HG03575 (cell line): ENCODE data around the gene PIGA.
A peak's percentile ranks its signal among the peaks of the same experiment; 100 is the strongest.

ENCODE experiments used
- ATAC-seq: cut with Tn5 transposase; IDR thresholded peaks from one replicate; pipeline ENCODE4 v1.9.1; 2021; ENCODE audit not compliant: unreplicated experiment, insufficient number of reproducible peaks, low FRiP score; ENCODE audit errors: extremely low read depth

The PIGA gene, protein sequence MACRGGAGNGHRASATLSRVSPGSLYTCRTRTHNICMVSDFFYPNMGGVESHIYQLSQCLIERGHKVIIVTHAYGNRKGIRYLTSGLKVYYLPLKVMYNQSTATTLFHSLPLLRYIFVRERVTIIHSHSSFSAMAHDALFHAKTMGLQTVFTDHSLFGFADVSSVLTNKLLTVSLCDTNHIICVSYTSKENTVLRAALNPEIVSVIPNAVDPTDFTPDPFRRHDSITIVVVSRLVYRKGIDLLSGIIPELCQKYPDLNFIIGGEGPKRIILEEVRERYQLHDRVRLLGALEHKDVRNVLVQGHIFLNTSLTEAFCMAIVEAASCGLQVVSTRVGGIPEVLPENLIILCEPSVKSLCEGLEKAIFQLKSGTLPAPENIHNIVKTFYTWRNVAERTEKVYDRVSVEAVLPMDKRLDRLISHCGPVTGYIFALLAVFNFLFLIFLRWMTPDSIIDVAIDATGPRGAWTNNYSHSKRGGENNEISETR

DNA sequence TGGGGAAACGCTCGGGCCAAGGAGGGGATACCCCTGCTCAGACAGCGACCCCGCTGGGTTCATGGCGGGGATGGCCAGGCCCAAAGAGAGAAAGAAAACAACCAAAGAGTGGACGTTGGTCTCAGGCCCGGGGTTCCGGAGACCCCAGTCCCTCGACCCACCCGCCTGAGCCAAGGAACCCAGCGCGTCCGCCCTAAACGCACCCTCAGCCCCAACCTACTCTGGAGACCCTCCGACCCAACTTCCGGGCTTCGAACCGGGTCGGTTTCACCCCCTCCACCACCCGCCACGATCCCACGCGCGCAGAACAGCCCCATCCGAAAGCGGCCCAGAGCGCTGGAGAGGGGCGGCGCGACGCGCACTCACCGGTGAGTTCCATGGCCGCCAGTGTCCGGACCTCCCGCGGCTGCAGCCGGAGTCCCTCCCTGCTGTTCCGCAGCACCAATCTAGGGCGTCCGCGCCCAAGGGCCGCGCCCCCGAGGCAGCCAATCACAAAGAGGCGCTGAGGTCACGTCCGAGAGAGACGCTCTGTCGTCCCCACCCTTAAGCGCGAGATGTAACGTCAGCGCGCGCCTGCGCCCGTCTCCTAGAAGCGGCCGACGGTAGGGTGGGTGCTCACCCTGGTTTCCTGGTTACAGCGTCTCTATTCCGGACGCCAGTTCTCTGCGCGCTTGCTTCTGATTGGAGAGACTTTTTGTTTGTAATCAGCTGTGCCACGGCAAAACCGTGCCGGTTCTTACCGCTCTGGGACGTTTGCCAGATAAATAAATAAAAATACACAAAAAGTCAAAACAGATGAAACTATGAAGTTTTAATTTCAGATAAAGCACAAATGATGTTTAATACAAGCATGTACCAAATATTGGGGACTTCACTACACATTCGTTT, at the start of gene PIGA:
TSS of gene PIGA (minus strand) at position 389 of the 888 bp plus-strand sequence. CDS start 3,593 bp downstream, outside the sequence.
- ATAC-seq = peak; percentile 98

DNA sequence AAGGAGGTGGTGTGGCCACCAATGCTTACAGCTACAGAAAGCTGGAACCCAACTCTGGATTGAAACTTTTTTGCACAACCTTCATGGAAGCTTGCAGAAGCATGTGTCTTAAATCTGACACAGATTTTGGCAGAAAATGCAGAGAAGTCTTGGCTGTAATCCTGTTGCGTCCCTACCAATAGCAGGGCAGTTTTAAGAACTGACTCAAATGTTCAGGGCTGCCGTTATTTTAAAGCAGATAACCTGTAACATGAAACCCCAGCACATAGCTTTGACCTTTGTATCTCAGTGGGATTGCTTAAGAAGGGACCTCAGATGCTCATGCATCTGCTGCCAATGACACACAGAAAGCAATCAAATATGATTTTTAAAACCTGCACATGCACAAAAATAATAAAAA, 49.0 kb upstream of the PIGA start, which contains the start of gene VEGFD:
TSS of gene VEGFD (minus strand) at position 110 of the 400 bp plus-strand sequence. CDS start 467 bp downstream, outside the sequence.
- ATAC-seq = no peak

DNA sequence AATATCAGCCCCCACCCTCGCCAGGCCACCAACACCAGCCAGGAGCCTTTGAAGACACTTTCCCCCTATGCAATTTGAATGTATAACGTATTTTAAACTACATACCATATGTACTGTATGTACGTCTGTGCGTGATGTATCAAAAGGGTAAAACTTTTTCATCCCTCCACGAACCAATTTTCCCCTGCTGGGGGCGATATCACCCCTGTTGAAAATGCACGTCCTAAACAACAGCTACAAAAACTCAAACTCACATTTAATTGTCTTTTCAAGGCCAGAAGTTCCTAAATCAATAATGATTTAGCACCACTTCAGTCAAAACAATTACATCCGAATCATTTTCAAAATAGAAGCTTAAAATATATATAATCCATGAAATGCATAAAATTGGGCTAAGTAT, 47.5 kb upstream of the PIGA start:
- no peak for ATAC-seq

DNA sequence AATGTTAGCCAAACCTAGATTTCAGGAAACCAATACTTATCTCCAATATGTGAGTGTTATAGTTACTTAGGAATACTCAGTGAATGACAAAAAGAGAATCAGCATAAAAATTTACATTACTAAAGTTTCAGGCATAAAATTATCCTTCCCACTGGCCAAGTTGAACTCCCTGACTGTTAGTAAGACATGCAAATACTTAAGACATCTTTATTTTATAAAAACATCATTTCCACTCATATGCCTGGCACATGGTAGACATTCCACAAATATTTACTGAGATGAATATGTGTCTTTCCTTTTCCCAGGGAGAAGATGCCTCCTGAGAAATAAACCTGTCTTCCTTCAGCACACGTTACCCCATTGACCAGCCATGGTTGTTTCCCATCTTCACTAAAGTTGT, 41.6 kb upstream of the PIGA start:
- no peak for ATAC-seq

DNA sequence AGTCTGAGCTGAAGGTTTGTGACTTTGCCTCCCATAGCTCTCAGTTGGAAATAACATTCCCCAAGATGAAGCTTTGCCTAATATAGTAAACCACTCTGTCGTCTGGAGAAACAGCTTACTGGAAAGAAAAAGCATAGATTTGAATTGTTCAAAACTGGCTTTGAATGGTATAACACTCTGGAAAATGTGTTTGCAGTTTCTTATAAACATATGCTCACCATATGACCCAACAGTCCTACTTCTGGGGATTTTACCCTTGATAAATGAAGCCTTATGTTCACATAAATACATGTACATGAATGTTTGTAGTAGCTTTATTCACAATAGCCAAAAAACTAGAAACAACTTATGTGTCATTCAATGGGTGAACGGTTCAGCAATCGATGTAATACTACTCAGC, 38.7 kb upstream of the PIGA start:
- no peak for ATAC-seq

DNA sequence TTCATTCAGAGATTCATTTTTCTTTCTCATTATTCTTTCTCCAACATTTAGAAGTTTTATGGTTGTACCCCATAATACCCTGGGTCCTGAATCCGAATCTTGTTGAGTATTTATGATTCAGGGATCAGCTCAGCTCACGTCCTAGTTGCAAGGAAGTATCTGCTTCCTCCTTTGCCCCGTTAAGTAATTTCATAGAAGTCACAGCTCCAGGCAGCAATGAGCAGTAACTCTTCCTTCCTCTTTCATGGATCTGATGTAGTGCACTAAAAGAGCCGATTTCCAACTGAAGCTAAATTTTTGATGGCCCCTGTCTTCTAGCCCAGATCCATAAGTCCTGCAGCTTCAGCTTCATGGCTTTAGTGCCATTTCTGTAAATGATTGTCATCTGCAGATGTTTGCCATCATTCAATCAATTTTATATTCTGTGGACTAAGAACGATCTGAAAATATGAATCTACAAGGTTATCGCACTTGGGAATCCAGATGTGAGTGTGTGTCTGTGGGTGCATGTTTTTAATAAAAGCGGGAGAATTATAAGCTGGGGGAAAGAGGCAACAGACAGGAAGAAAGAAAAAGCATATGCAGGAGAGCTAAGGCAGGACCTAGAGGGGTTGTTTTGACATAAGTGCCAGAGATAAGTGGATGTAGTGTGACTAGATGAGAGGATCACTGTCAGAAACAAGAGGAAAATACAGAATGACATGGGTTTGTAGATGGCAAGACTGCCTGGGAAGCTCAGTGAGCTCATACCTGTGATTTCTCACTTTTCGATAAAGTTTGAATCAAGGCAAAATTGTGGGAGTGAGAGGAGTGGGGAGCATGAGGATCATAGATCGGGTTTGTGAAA, 31.4 kb upstream of the PIGA start:
- no peak for ATAC-seq

DNA sequence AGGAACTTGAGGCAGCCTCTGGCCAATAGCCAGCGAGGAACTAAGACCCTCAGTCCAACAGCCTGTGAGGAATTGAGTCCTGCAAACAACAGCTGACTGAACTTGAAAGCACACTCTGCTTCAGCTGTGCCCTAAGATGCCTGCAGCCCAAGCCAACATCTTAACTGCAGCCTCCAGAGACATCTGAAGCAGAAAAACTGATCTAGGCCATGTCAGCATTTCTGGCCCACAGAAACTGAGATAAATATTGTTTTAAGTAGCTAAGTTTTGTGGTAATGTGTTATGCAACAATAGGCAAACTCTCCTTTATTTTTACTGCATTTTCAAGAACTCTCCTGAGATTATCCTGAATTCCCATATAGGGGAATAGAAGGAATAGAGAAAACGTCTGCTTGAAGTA, 24.4 kb upstream of the PIGA start:
- ATAC-seq = no peak

DNA sequence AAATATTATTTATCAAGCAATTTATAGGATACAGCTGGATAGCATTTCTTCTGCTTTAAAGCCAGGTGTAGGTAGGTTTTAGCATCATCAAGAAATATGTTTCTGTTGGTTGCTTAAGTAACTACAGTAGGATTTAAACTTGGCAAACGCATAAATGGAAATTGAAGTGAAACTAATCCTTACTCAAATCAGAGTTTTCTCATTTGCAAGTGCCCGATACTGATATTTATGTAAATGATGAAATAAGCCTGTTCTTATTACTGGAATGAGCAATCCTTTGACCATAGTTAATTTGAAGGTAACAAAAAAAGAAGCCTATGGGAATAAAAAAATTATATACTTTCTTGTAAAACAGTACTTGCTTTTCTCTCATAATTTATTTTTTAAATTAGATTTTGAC, 23.2 kb upstream of the PIGA start:
- ATAC-seq = no peak

DNA sequence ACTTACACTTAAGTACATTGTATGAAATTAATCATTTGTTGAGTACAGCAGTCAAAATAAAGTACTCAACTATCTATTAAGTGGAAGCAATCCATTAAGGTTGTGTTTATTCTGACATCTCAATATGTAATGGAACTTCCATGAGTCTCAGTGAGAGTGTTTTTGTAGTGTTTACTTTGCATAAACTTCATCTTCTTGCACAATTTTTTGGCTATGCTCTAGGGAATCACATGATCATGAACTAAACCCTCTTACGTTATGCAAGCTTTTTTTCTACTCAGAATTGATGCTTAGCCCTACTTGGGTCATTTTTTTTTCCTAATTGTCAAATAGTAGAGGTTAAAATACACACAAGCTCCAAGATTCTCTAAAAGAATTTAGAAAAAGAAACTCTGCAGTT, 21.1 kb upstream of the PIGA start:
- ATAC-seq = no peak

DNA sequence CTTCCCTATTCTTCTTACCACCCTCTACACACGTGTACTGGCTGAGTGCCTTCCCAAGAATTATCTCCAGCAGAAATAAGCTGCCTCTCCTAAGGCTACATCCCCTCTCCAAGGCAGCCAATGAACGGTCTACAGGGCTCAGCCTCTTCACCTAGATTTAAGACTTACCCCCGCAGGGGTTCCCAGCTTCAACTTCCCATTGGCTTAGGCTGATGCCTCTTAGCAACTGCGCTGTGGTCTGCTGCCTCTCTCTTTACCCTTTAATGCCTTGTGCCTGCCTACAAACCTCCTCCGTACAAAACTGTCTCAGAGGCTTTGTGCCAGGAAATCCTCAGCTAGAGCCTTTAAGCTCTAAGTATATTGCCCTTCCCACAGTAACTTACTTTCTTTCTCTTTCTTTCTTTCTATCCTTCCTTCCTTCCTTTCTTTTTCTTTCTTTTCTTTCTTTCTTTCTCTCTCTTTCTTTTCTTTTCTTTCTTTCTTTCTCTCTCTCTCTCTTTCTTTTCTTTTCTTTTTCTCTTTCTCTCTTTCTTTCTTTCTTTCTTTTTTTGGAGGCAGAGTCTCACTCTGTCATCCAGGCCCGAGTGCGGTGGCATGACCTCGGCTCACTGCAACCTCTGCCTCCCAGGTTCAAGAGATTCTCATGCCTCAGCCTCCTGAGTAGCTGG, 15.1 kb upstream of the PIGA start:
- ATAC-seq = no peak

DNA sequence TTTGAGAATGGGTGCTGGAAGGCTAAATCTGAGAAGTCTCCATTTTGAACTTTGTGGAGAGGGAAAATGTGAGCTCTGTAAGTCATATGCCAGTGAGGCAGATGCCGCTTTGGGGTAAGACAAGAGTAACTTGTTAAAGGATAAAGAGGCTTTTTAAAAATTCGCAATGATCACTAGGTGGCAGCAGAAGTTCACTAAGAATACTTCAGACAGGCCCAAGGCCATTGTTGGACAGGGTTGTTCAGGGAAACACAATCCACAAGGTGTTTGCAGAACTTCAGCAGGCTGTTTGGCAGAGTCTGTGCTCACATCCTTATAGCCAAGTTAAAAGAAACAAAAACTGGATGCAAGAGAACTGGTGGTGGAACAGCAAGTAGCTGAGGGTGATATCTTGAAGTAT, 13.7 kb upstream of the PIGA start:
- peak; percentile 71 for ATAC-seq

DNA sequence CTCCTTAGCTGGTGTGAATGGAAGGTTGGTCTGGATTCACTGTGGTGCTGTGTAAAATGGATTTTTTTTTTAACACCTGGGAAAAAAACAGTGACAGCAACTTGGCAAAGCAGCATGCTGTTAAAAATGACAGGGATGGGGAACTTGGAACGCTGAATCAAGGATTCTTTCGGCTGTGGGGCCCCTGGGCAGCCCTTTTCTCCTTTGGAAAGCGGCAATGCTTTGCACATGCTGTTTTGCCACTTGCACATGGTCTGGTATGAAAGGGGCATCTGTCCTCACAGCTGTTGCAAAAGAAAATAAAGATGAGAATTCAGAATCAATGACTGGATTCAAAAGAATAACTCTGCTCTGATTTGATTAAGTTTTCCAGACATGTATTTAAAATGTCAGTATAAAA, 10.7 kb upstream of the PIGA start:
- ATAC-seq = no peak

DNA sequence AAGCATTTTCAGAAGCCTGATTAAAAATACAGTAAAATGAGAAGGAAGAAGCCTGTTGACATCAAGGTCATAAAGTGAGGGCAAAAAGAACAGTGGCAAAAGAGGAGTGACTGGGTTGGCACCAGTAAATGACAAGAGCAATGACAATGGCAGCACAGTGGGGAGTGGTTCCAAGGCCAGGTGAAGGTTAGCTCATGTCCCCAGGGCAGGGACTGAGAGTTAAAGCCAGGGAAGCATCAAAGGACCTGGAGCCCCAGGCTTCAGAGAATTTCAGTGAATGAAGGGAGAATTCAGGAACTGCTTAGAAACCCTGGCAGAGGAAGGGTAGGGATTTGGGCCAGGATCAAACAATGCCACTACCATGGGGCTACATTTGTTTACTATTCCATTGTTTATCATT, 8.8 kb upstream of the PIGA start:
- no peak for ATAC-seq

DNA sequence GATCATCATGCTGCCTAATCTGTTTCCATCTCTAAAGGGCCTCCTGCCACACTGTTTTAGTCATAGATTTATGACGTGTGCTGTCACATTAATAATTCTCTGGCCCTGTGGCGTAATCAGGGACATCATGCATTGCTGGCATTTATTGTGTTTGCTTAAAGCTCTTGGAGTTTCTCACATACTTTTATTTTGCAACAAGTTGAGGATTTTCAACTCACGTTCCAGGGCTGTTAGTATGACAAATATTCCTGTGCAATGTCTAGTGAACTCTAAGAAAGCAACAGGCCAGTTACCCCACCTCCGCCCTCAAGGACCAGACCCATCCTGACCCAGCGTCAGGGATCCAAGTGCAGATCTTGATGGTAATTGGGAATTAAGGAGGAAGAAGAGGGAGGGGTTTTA, 7.8 kb upstream of the PIGA start:
- no peak for ATAC-seq

DNA sequence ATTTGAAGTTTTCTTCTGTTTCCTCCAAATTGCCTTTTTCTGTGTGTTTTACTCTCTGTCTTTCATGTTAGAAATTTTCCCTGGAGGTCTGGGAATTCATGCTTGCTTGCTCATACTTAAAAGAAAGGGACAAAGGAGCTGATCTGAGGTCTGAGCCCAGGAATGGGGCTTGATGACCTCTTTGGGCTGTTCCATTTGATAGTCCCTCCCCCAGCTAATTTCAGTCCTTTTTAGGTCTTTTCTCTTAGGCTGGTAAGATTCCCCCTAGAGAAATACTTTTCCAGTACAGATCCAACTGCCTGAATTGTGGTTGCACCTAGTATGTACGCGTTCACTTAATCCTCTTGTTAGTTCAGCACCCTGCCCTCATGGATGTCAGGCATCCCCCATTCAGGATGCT, 5.5 kb upstream of the PIGA start:
- no peak for ATAC-seq

DNA sequence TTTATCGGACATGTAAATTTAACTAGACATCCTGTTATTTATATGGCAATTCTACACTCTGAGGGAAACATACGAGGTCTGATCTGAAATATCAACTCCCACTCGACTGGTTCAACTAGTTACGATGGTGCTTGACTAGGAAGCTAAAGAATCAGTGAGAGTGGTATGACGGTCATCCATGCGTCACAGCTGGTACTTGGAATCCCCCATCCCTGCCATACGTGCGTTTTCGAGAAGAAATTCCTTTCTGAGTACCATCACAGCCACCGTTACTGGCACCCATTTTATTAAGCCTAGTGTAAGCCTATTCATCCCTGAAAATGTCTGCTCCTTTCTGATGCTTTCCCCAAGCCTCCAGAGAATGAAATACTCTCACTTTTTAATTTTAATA, 695 bp upstream of the PIGA start:
- ATAC-seq = no peak

DNA sequence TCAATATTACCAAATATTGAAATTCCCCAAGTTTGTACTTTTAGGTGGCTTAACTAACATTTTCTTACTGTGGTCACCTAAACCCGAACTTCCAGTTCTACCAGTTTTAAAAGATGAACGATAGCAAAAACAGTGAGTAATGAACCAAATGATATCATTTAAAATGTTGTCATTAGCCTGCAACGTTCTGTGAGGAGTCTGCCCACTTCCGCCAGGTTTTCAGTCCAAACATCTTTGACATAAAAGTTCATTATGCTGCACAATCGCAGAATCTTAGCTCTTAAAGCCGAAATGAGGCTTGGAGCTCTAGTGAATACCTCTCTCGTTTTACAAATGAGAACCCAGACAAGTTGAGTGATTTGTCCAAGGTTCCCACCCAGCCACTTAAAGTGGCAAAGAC, 762 bp downstream of the PIGA start:
- no peak for ATAC-seq

DNA sequence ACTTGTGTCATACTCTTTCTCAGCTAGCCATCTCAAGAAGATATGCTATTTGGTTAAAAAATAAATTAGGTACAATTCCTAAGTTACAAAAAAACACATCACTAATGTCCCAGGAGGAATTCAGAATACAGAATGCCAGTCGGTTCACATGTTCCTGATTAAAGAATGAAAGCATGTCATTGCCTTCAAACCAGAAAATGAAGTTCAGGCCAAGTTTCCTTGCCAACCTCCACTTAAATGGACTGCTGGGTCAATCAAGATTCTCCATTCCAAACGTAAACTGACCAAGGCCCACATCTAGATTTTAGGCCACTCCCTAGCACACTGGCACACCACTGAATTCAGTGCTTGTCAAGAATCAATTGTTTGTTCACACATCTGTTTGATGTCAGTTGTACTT, 6.5 kb downstream of the PIGA start:
- no peak for ATAC-seq

DNA sequence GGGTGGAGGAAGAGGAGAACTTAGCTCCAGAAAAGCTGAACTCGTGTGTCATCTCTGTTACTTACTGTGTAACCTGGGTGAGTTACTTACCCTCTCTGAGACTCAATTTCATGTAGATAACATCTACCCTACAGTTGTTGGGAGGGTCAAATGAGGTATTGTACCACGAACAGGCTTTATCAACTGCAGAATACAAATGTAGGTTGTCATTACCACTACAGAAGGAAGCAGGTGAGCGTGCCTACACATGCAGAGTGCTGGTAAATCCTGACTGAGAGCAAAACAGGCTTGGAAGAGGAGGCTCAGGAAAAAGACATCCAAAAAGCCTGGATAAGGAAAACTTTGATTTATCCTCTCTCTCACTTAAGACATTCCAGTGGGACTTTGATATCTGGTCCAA, 7.2 kb downstream of the PIGA start:
- ATAC-seq = no peak
